Measurements from ENCODE around the gene DRAP1. TPM values are rescaled to one million over a fixed set of nuclear protein-coding genes. Genes with fewer than 3 reads are reported as not detected.
A peak's percentile ranks its signal among the peaks of the same experiment; 100 is the strongest.
"Not testable (repeated sequence)": the region's sequence is repeated elsewhere in the genome, so short reads cannot be mapped to it uniquely, and the experiment has no call there.

DRAP1 gene
- total RNA-seq, 1 experiment from 2014 or later, result 66.2 TPM

- Histone ChIP-seq H3K4me3 (ENCODE audit: low read length) (peak overlapping the region; percentile 96), H3K36me3 (ENCODE audit: insufficient read depth, low read length) (peaks cover under 1% of the 10 kb centered on the region; the same call in 1 of the 2 replicates), H3K27me3 (ENCODE audit: low read length) (no peaks in the 10 kb centered on the region), H3K4me1 (ENCODE audit: low read length) (peaks cover 59% of the 10 kb centered on the region), H3K27ac (ENCODE audit: low read length) (peak overlapping the region; percentile 59), H3K4me2 (ENCODE audit: low read depth, low read length, poor library complexity, severe bottlenecking) (peak overlapping the region; percentile 100), H3K9me2 (replicated peaks; ENCODE audit: insufficient read depth, low read length) (no peaks in the 10 kb centered on the region), H4K20me1 (ENCODE audit: insufficient read depth, low read depth, low read length) (peaks cover 8% of the 10 kb centered on the region; the same call in 1 of the 2 replicates), H3K9me3 (ENCODE audit: low read length) (no peaks in the 10 kb centered on the region), H2AFZ (ENCODE audit: low read length) (no peak overlapping the region), H3K79me2 (ENCODE audit: low read length) (peaks cover 31% of the 10 kb centered on the region), H3K9ac (ENCODE audit: low read length) (peak overlapping the region; percentile 97)
- DNase-seq, result peak; percentile 73
Observed at GRCh38 chr11:65891219-65892136, 27.7 kb upstream of the DRAP1 start.

DNA sequence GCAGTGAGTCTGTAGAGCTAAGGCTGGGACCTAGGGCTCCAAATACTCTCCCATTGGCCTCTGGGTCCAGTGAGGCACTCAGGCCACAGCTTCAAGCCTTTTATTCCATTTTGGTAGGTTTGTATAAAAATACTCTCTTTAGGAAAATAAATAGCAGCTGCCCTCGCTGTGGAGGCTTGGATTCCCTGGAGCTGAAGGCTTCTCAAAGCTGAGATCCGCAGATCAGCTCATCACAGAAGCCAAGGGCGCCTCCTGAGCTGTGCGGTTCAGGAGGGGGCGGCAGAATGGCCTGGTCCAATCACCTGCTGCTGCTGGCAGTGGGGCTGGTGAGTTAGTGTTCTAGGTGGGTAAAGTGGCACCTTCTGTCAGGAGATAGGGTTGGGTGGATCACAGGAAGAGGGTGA, 27.1 kb upstream of the DRAP1 start:
- H3K27me3 ChIP-seq (ENCODE audit: low read length); H3K9me2 ChIP-seq (replicated peaks; ENCODE audit: insufficient read depth, low read length); H3K36me3 ChIP-seq (ENCODE audit: insufficient read depth, low read length); H2AFZ ChIP-seq (ENCODE audit: low read length); H4K20me1 ChIP-seq (ENCODE audit: insufficient read depth, low read depth, low read length); H3K9me3 ChIP-seq (ENCODE audit: low read length): not testable (repeated sequence)
- DNase-seq, result peak; percentile 65
- peaks cover 25% of the 10 kb centered on the region for H3K79me2 ChIP-seq (ENCODE audit: low read length)
- H3K4me1 ChIP-seq (ENCODE audit: low read length), result peaks cover 53% of the 10 kb centered on the region
- H3K4me2 ChIP-seq (ENCODE audit: low read depth, low read length, poor library complexity, severe bottlenecking), result peak overlapping the region; percentile 100
- peak overlapping the region; percentile 96 for H3K4me3 ChIP-seq (ENCODE audit: low read length)
- peak overlapping the region; percentile 97 for H3K9ac ChIP-seq (ENCODE audit: low read length)
- peak overlapping the region; percentile 59 for H3K27ac ChIP-seq (ENCODE audit: low read length)

GRCh38 chr11:65892661-65893317, 26.4 kb upstream of the DRAP1 start:
- H3K4me3 ChIP-seq (ENCODE audit: low read length), result peak overlapping the region; percentile 96
- no peaks in the 10 kb centered on the region for H3K27me3 ChIP-seq (ENCODE audit: low read length)
- H3K27ac ChIP-seq (ENCODE audit: low read length), result peak overlapping the region; percentile 59
- H3K36me3 ChIP-seq (ENCODE audit: insufficient read depth, low read length), result no peaks in the 10 kb centered on the region
- H3K79me2 ChIP-seq (ENCODE audit: low read length), result peaks cover 18% of the 10 kb centered on the region
- no peak overlapping the region for H2AFZ ChIP-seq (ENCODE audit: low read length)
- peaks cover 8% of the 10 kb centered on the region; the same call in 1 of the 2 replicates for H4K20me1 ChIP-seq (ENCODE audit: insufficient read depth, low read depth, low read length)
- no peaks in the 10 kb centered on the region for H3K9me2 ChIP-seq (replicated peaks; ENCODE audit: insufficient read depth, low read length)
- peak; percentile 43 for DNase-seq
- H3K4me1 ChIP-seq (ENCODE audit: low read length), result peaks cover 48% of the 10 kb centered on the region
- H3K9ac ChIP-seq (ENCODE audit: low read length), result peak overlapping the region; percentile 97
- peak overlapping the region; percentile 100 for H3K4me2 ChIP-seq (ENCODE audit: low read depth, low read length, poor library complexity, severe bottlenecking)
- H3K9me3 ChIP-seq (ENCODE audit: low read length), result no peaks in the 10 kb centered on the region

DNA sequence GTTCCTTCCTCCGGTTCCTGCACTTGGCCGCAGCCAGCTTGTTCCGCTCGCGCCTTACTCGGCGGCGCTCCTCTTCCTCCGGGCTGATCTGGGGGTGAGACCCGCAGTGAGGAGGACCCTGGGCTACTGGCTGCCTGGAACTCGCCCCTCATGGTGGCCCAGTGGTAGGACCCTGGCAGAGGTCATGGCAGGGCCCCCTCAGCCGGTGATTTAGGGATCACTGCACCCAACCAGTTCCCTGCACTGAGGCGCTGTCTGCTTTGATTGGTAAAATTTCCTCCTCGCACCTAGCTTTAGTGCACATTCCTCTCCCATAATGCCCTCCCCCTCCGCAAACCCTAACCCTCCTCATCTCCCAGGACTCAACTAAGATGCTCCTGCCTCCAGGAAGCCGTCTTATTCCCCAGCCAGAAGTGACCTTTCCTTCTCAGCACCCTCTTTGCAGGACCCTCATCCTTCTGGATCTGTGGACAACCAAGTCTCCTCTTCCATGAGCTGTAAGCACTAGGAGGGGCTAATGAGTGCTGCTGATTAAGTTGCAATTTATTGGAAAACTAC, 25.1 kb upstream of the DRAP1 start:
- Histone ChIP-seq H3K9ac (ENCODE audit: low read length) (peak overlapping the region; percentile 97), H3K27ac (ENCODE audit: low read length) (no peak overlapping the region), H4K20me1 (ENCODE audit: insufficient read depth, low read depth, low read length) (peaks cover 8% of the 10 kb centered on the region; the same call in 1 of the 2 replicates), H3K4me1 (ENCODE audit: low read length) (peaks cover 42% of the 10 kb centered on the region), H2AFZ (ENCODE audit: low read length) (no peak overlapping the region; the same call in 1 of the 2 replicates), H3K36me3 (ENCODE audit: insufficient read depth, low read length) (no peaks in the 10 kb centered on the region), H3K27me3 (ENCODE audit: low read length) (no peaks in the 10 kb centered on the region), H3K9me2 (replicated peaks; ENCODE audit: insufficient read depth, low read length) (no peaks in the 10 kb centered on the region), H3K4me3 (ENCODE audit: low read length) (peak overlapping the region; percentile 96), H3K4me2 (ENCODE audit: low read depth, low read length, poor library complexity, severe bottlenecking) (peak overlapping the region; percentile 100), H3K79me2 (ENCODE audit: low read length) (peaks cover 14% of the 10 kb centered on the region), H3K9me3 (ENCODE audit: low read length) (no peaks in the 10 kb centered on the region)
- peak; percentile 73 for DNase-seq

- H4K20me1 ChIP-seq (ENCODE audit: insufficient read depth, low read depth, low read length), result peaks cover 8% of the 10 kb centered on the region; the same call in 1 of the 2 replicates
- no peak overlapping the region for H2AFZ ChIP-seq (ENCODE audit: low read length)
- H3K27me3 ChIP-seq (ENCODE audit: low read length), result no peaks in the 10 kb centered on the region
- DNase-seq, result peak; percentile 35
- no peak overlapping the region for H3K4me3 ChIP-seq (ENCODE audit: low read length)
- no peak overlapping the region for H3K9ac ChIP-seq (ENCODE audit: low read length)
- H3K9me2 ChIP-seq (replicated peaks; ENCODE audit: insufficient read depth, low read length), result no peaks in the 10 kb centered on the region
- no peaks in the 10 kb centered on the region for H3K36me3 ChIP-seq (ENCODE audit: insufficient read depth, low read length)
- H3K79me2 ChIP-seq (ENCODE audit: low read length), result peaks cover 14% of the 10 kb centered on the region
- no peak overlapping the region for H3K27ac ChIP-seq (ENCODE audit: low read length)
- H3K9me3 ChIP-seq (ENCODE audit: low read length), result no peaks in the 10 kb centered on the region
- no peak overlapping the region for H3K4me2 ChIP-seq (ENCODE audit: low read depth, low read length, poor library complexity, severe bottlenecking)
- H3K4me1 ChIP-seq (ENCODE audit: low read length), result peaks cover 38% of the 10 kb centered on the region
Observed at GRCh38 chr11:65895482-65895981, 23.7 kb upstream of the DRAP1 start.

- Histone ChIP-seq H3K36me3 (ENCODE audit: insufficient read depth, low read length) (no peaks in the 10 kb centered on the region), H3K79me2 (ENCODE audit: low read length) (peaks cover 8% of the 10 kb centered on the region), H4K20me1 (ENCODE audit: insufficient read depth, low read depth, low read length) (peaks cover 6% of the 10 kb centered on the region; the same call in 1 of the 2 replicates), H3K9ac (ENCODE audit: low read length) (no peak overlapping the region), H3K9me2 (replicated peaks; ENCODE audit: insufficient read depth, low read length) (no peaks in the 10 kb centered on the region), H3K4me2 (ENCODE audit: low read depth, low read length, poor library complexity, severe bottlenecking) (no peak overlapping the region), H3K4me3 (ENCODE audit: low read length) (no peak overlapping the region), H3K4me1 (ENCODE audit: low read length) (peaks cover 41% of the 10 kb centered on the region), H3K27me3 (ENCODE audit: low read length) (no peaks in the 10 kb centered on the region), H2AFZ (ENCODE audit: low read length) (no peak overlapping the region), H3K27ac (ENCODE audit: low read length) (no peak overlapping the region), H3K9me3 (ENCODE audit: low read length) (no peaks in the 10 kb centered on the region)
- DNase-seq, result no peak
Observed at GRCh38 chr11:65896034-65896999, 22.9 kb upstream of the DRAP1 start.

GRCh38 chr11:65897020-65897471, 22.2 kb upstream of the DRAP1 start:
- Histone ChIP-seq H3K4me2 (ENCODE audit: low read depth, low read length, poor library complexity, severe bottlenecking) (no peak overlapping the region), H3K4me3 (ENCODE audit: low read length) (no peak overlapping the region), H3K9me3 (ENCODE audit: low read length) (no peaks in the 10 kb centered on the region), H3K27ac (ENCODE audit: low read length) (no peak overlapping the region), H3K27me3 (ENCODE audit: low read length) (no peaks in the 10 kb centered on the region), H3K79me2 (ENCODE audit: low read length) (peaks cover under 1% of the 10 kb centered on the region; the same call in 1 of the 2 replicates), H2AFZ (ENCODE audit: low read length) (no peak overlapping the region), H4K20me1 (ENCODE audit: insufficient read depth, low read depth, low read length) (peaks cover 3% of the 10 kb centered on the region; the same call in 1 of the 2 replicates), H3K9ac (ENCODE audit: low read length) (no peak overlapping the region), H3K36me3 (ENCODE audit: insufficient read depth, low read length) (no peaks in the 10 kb centered on the region), H3K4me1 (ENCODE audit: low read length) (peaks cover 35% of the 10 kb centered on the region), H3K9me2 (replicated peaks; ENCODE audit: insufficient read depth, low read length) (no peaks in the 10 kb centered on the region)
- DNase-seq, result no peak
